K562 (cell line): ENCODE results near the gene GART. TPM values are rescaled to one million over a fixed set of nuclear protein-coding genes. Genes with fewer than 3 reads are reported as not detected.
A peak's percentile ranks its signal among the peaks of the same experiment; 100 is the strongest.

Source experiments
- ASH1L ChIP-seq: fragments of 450-650 bp; IDR thresholded peaks from 2 replicates; pipeline ENCODE4 v1.6.1; 2018; ENCODE audit warnings: borderline replicate concordance, mild to moderate bottlenecking, low read depth; ENCODE audit not compliant: partially characterized antibody
- DNMT1 ChIP-seq: fragments of 450-650 bp; IDR thresholded peaks from 2 replicates; pipeline ENCODE4 v1.6.1; 2016; ENCODE audit warnings: antibody characterized with exemption, mild to moderate bottlenecking
- ESRRB ChIP-seq: fragments of 250-450 bp; sonication (Bioruptor Pico); IDR thresholded peaks from 2 replicates; pipeline ENCODE4 v1.5.0; 2020; ENCODE audit warnings: mild to moderate bottlenecking, moderate library complexity, borderline replicate concordance
- GTF2F1 ChIP-seq: IDR thresholded peaks from 2 replicates; pipeline ENCODE4 v1.6.1; 2011; ENCODE audit warnings: low read depth, low read length, improper control_type of control experiment
- HIVEP1 ChIP-seq: fragments of 250-450 bp; sonication (Bioruptor Pico); IDR thresholded peaks from 2 replicates; pipeline ENCODE4 v1.4.0; 2020; ENCODE audit warnings: mild to moderate bottlenecking
- HLTF ChIP-seq: fragments of 450-650 bp; IDR thresholded peaks from 2 replicates; pipeline ENCODE4 v1.6.1; 2016
- HNRNPLL ChIP-seq: fragments of 200-400 bp; formaldehyde crosslinking; IDR thresholded peaks from 2 replicates; pipeline ENCODE4 v1.6.1; 2017; ENCODE audit warnings: low read length, low read depth, mild to moderate bottlenecking; ENCODE audit not compliant: poor library complexity, severe bottlenecking
- IFI16 ChIP-seq: fragments of 250-450 bp; sonication (Bioruptor Pico); IDR thresholded peaks from 2 replicates; pipeline ENCODE4 v2.1.2; 2022; ENCODE audit warnings: mild to moderate bottlenecking, inconsistent platforms
- KLF6 ChIP-seq: fragments of 250-450 bp; sonication (Bioruptor Pico); IDR thresholded peaks from 2 replicates; pipeline ENCODE4 v1.4.0; 2020; ENCODE audit warnings: mild to moderate bottlenecking, moderate library complexity, borderline replicate concordance
- MEF2D ChIP-seq: conservative IDR thresholded peaks from 2 replicates; pipeline ENCODE4 v1.6.1; 2016; ENCODE audit warnings: low read depth, missing genetic modification characterization, missing compliant biosample characterization
- PRPF4 ChIP-seq: fragments of 200-400 bp; formaldehyde crosslinking; IDR thresholded peaks from one replicate; pipeline ENCODE4 v1.6.1; 2017; ENCODE audit warnings: low read length, low read depth, mild to moderate bottlenecking; ENCODE audit not compliant: insufficient read depth, poor library complexity, severe bottlenecking
- PYGO2 ChIP-seq: fragments of 450-650 bp; IDR thresholded peaks from 2 replicates; pipeline ENCODE4 v1.6.1; 2016; ENCODE audit warnings: mild to moderate bottlenecking, missing genetic modification characterization, moderate library complexity, missing compliant biosample characterization
- SMARCA5 ChIP-seq: fragments of 450-650 bp; IDR thresholded peaks from 2 replicates; pipeline ENCODE4 v1.6.1; 2016
- SOX6 ChIP-seq: fragments of 450-650 bp; IDR thresholded peaks from 2 replicates; pipeline ENCODE4 v1.6.1; 2014; ENCODE audit warnings: mild to moderate bottlenecking
- TAL1 ChIP-seq: fragments of 450-650 bp; IDR thresholded peaks from 2 replicates; pipeline ENCODE4 v1.6.1; 2016; ENCODE audit warnings: mild to moderate bottlenecking
- ZNF146 ChIP-seq: IDR thresholded peaks from one replicate; pipeline ENCODE4 v1.6.1; 2018; ENCODE audit warnings: missing compliant biosample characterization; ENCODE audit not compliant: unreplicated experiment
- ZNF445 ChIP-seq: fragments of 250-450 bp; sonication (Bioruptor Pico); IDR thresholded peaks from 2 replicates; pipeline ENCODE4 v1.4.0; 2020; ENCODE audit warnings: low read depth, mild to moderate bottlenecking, moderate library complexity
- polyA plus RNA-seq, 8 experiments: library from polyadenylated mRNA; depleted of rRNA in 4 of 8; stranded (reverse) in 5 of 8; unstranded in 3 of 8; fragments of >200 nt; fragmentation: Nextera tagmentation in 2 of 8; fragmentation: Illumina TruSeq in 1 of 8; extraction: Ambion mirVana in 2 of 8; extraction: Trizol in 1 of 8; gene quantifications; 2 replicates each; pipeline versions ENCODE4 v1.2.1 to v1.2.3, GENCODE V29; 2011 to 2014; ENCODE audit warnings: inconsistent platforms in 1 of 8, missing spikeins in 1 of 8
- total RNA-seq, 7 experiments: library from RNA; depleted of rRNA in 6 of 7; stranded (reverse); fragments of >200 nt in 6 of 7; fragmentation: Illumina TruSeq in 2 of 7; extraction: Trizol in 2 of 7; gene quantifications; 2 replicates each; pipeline versions ENCODE4 v1.2.1 to v1.2.3, GENCODE V29; 2011 to 2021; ENCODE audit warnings: low replicate concordance in 1 of 7
- TF ChIP-seq, protein P1 (sequence below): IDR thresholded peaks from 2 replicates; pipeline ENCODE4 v1.6.1; 2014; ENCODE audit warnings: antibody characterized with exemption
- TF ChIP-seq, protein P2 (sequence below): fragments of 450-650 bp; IDR thresholded peaks from 2 replicates; pipeline ENCODE4 v1.6.1; 2017; ENCODE audit warnings: antibody characterized with exemption, mild to moderate bottlenecking

Gene GART
- total and polyA plus RNA-seq, 9 of the 15 experiments (the other 6 are each of a cell fraction or from before 2014, with no cell fraction given) = 141 to 429 (median 349) TPM

- TF ChIP-seq, protein P1, sequence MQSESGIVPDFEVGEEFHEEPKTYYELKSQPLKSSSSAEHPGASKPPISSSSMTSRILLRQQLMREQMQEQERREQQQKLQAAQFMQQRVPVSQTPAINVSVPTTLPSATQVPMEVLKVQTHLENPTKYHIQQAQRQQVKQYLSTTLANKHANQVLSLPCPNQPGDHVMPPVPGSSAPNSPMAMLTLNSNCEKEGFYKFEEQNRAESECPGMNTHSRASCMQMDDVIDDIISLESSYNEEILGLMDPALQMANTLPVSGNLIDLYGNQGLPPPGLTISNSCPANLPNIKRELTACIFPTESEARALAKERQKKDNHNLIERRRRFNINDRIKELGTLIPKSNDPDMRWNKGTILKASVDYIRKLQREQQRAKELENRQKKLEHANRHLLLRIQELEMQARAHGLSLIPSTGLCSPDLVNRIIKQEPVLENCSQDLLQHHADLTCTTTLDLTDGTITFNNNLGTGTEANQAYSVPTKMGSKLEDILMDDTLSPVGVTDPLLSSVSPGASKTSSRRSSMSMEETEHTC = 0 out of 2 replicates have a peak, but pooled peaks have one; percentile 23
- TF ChIP-seq ZNF146 (CRISPR knock-in tag) (no peak), HNRNPLL (peak; percentile 70), PRPF4 (no peak), ESRRB (CRISPR knock-in tag) (no peak), GTF2F1 (peak; percentile 8; the same call in 1 of the 2 replicates), HLTF (no peak), ASH1L (no peak), SMARCA5 (0 out of 2 replicates have a peak, but pooled peaks have one; percentile 4), DNMT1 (no peak), TAL1 (no peak), HIVEP1 (CRISPR knock-in tag) (no peak), MEF2D (tag) (no peak), PYGO2 (no peak), SOX6 (peak; percentile 62), KLF6 (CRISPR knock-in tag) (no peak), ZNF445 (no peak), IFI16 (CRISPR knock-in tag) (no peak)
- TF ChIP-seq, protein P2, sequence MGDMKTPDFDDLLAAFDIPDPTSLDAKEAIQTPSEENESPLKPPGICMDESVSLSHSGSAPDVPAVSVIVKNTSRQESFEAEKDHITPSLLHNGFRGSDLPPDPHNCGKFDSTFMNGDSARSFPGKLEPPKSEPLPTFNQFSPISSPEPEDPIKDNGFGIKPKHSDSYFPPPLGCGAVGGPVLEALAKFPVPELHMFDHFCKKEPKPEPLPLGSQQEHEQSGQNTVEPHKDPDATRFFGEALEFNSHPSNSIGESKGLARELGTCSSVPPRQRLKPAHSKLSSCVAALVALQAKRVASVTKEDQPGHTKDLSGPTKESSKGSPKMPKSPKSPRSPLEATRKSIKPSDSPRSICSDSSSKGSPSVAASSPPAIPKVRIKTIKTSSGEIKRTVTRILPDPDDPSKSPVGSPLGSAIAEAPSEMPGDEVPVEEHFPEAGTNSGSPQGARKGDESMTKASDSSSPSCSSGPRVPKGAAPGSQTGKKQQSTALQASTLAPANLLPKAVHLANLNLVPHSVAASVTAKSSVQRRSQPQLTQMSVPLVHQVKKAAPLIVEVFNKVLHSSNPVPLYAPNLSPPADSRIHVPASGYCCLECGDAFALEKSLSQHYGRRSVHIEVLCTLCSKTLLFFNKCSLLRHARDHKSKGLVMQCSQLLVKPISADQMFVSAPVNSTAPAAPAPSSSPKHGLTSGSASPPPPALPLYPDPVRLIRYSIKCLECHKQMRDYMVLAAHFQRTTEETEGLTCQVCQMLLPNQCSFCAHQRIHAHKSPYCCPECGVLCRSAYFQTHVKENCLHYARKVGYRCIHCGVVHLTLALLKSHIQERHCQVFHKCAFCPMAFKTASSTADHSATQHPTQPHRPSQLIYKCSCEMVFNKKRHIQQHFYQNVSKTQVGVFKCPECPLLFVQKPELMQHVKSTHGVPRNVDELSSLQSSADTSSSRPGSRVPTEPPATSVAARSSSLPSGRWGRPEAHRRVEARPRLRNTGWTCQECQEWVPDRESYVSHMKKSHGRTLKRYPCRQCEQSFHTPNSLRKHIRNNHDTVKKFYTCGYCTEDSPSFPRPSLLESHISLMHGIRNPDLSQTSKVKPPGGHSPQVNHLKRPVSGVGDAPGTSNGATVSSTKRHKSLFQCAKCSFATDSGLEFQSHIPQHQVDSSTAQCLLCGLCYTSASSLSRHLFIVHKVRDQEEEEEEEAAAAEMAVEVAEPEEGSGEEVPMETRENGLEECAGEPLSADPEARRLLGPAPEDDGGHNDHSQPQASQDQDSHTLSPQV = no peak
These were observed 62.0 kb downstream of the GART start, which contains the start of gene TMEM50B (continued) for GRCh38 chr21:33479679-33480480.
